ENCODE measurements around the gene ZFHX2.

- no peak for TF ChIP-seq CTCF (conservative IDR thresholded peaks at IDR 0.05 in 1 of 2, IDR thresholded peaks at IDR 0.05 in 1 of 2; ENCODE audit: extremely low read depth in 1 of 2, insufficient read depth in 1 of 2, low read depth in 1 of 2, low read length in 2 of 2)
- no peak for TF ChIP-seq EZH2 (IDR thresholded peaks at IDR 0.05; ENCODE audit: borderline replicate concordance, low read length)
Observed at GRCh38 chr14:23521785-23522640, 29.6 kb downstream of the ZFHX2 start.

All from mammary epithelial cell (primary cell).